Stimulated activated CD4-positive, alpha-beta T cell treated with anti-CD3 and anti-CD28 coated beads, TNF-alpha, amount 100 ng/mL, for 1 hour (primary cell): ENCODE data around the gene DEXI.

ENCODE experiments used
- DNase-seq, 3 donors: peaks; one replicate each; pipeline ENCODE4 v3.0.0-alpha.2; 2020; ENCODE audit warnings: low read depth in 3 of 3, low spot score in 1 of 3

Gene DEXI

DNA sequence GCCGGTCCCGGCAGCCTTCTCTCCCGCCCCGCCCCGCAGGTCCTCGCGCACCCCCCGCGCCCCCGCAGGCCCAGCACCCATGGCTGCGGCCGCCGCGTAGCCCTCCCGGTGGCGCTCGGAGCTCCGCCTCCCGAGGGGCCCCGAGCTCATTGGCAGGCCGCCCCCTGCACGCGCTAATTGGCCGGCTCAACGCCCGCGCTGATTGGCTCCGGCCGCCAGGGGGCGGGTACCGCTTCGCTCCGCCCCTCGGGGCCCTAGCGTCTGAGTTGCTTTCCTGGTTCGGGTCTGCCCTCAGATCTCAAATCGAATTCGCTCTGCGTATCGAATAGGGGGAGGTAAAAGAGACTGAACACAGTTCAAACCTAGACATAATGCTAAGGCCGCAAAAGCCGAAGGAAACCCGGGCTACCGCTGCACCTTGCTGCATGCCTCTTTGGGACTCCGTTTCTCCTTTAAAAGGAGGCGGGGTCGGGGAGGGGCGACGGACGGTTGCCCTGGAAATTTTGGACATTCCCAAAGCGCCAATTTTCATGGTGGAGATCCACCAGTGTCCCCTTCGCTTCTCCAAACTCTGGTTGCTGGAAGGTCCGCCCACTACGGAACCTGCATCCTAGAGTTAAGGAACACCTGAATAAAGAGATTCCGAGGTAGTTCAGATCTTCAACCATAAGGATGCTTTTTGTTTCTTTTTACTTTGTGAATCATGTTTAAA lies at the start of gene DEXI:
DEXI (minus strand) TSS at position 117 of the 712 bp plus-strand sequence. CDS start 463 bp downstream, outside the sequence.
- peak; percentile 83 to 94 (median 92) for DNase-seq

DNA sequence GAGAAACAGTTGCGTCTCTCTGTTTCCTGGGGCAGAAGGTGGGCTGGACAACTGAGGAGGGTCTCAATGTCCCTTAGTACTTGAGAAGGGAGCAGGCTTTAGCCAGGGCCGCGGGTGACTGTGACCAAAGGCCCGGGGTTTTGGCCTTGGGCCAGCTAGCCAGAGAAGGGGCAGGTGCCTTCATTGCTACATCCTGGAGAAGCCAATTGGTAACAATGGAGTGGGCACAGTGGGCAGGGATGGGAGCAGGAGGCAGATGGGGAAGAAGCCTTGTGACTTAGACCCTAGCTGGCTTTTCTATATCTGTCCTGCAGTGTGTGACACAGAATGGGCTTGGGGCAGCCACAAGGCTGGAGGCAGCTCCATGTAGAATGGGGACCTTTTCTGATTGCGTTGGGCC lies 48.1 kb upstream of the DEXI start:
- no peak for DNase-seq

DNA sequence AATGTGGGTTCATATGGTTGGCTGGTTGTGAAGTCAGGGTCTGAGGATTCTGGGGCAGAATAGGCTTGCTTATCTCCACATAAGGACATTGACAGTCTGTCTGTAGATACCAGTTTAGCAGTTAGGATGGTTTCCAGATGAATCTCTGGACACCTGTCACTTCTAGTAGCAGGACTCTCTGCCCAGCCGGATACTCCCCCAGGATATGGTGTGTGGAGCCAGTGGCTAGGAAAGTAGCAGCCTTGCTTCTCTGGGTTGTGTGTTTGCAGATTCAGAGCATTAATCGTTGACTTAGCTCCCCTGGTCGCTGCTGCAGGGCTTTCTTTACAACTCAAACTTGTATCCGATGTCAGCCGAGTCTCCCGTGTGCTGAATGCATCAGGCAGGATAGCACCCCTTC lies 47.3 kb upstream of the DEXI start:
- DNase-seq = no peak

DNA sequence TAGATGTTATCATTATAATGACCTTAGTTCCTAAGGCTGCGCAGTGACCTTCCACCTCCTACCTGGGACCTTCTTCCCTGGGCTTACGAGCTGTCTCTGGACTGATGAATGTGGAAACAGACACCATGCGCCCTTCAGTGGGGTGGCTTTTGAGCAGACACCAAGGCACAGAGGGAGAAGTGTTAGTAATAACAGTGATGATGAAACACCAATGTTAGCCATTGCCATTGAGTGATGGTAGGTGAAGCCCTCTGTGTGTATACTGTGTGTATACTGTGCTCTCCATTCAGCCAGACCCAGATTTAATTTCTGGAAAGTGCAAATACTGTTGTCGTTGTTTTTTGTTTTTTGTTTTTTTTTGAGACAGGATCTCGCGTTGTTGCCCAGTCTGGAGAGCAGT lies 46.6 kb upstream of the DEXI start:
- DNase-seq = no peak

DNA sequence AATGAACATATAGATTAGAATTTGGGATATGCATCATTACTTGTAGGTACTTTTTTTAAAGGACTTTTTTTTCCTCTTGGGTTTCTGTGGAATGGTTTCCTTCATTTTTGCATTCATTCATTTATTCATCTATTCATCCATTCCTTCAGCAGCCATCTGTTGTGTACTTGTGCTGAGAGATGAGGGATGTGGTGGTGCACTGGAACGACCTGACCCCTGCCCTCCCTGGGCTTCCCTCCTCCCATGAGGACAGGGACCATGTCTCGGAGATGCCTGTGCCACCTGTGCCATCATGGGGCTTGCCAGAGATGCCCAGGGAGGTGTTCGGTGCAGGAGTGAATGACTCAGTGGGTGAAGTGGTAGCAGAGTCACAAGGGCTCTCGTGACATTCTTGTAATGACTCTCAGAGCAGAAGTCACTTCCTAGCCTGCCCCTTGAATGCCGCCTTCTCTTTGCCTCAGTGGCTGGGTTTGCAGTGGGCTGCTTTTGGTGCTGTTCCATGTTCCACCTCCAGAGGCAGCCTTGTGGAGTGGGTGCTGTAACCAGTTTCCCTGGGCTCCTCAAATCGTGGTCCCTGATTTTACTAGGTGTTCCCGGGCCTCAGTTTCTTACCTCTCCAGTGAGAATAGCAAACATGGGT lies 46.0 kb upstream of the DEXI start:
- DNase-seq = peak in 1 of 3 donors; percentile 45

DNA sequence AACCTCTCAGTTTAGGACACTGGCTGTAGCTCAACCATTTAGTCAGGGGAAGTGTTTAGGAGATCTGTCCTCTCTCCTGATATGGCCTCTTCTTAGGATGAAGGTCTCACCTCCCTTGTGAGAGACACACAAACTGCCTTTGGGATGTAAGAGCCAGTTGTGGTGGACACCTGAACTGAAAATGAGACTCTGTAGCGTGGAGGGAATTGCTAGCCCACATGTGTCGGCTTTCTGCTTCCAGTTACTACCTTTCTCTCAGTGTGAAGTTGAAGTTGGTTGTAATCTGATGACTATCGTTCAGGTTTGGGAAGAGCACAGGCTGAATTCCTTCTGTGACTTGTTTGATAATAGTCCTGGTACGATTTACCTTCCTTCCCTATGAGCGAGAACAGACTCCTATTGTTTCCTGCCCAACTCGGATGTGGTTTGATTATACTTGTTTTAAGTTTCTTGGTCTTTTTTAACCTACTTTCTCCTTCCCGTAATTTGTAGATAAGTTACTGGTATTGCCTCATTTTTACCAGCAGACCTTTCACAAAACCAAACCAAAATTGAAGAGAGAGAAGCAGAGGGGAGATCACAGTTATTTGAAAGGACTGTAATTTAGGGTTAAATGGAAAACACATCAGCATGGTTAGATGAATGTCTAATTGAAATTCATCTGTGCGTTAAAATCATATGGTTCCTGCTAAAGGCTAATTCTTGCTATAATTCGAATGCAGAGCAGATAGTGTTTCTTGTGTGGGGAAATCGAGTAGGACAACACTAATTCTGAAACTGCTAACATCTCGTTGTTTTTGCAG lies 45.3 kb upstream of the DEXI start:
- no peak for DNase-seq

DNA sequence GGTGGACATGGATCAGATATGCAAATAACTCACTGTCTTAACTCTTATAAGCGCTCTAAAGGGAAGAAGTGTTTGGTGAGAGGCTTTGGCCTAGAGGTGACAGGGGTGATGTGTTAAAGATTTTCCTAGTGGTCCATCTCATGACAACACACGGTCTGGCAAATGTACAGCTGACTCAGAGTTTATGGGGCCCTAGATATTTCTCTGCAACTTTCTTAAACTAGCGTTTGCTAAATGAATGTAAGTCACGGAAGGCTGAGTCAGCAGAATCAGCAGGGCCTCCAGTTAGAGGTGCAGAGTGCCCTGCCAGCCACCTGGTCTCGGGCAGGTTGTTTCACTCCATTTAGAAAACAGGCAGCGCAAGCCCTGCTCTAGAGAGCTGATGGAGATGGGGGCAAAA lies 42.2 kb upstream of the DEXI start:
- no peak for DNase-seq

DNA sequence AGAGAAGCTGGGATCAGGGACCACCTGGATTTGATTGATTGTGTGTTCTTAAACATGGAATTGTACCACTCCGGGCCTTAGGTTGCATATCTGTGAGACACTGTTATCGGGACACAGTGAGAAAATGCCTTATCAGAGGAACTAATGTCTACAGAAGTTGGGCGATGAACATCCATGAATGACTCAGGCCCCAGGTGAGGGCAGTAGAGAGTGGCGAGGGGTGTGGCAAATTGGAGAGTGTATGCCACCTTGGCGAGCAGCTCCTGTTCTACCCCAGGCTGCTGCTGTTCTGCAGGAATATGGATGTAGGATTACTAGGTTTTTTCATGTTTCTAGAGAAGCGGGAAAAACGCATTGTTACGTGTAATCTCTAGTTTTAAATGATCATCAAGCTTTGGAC lies 40.9 kb upstream of the DEXI start:
- no peak for DNase-seq

DNA sequence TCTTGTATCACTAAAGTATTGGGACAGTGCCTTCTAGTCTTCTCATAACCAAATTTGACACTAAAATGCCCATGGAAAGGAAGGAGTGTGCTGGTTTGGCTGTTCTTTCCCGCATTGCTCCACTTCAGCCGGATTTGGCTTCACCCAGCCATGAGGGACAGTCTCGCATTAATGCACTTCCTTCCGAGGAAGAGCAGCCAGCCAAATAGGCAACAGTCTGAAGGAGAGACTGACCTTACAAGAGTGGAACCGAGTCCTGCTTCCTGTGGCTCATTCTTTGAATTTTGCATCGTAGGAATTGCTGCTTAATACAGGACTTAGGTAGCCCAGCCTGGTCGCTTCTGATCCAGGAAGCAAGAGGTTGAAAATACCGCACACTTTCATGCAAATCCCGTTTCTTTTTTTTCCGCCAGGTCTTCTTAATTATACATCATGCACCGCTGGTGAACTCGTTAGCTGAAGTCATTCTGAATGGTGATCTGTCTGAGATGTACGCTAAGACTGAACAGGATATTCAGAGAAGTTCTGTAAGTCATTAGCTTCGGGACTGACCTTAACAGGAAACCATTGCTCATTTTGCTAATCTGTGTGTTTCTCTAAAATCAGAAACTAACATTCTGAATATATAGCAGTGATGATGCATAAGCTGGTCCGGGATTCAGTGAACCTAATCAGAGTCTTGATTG lies 40.3 kb upstream of the DEXI start:
- no peak for DNase-seq

DNA sequence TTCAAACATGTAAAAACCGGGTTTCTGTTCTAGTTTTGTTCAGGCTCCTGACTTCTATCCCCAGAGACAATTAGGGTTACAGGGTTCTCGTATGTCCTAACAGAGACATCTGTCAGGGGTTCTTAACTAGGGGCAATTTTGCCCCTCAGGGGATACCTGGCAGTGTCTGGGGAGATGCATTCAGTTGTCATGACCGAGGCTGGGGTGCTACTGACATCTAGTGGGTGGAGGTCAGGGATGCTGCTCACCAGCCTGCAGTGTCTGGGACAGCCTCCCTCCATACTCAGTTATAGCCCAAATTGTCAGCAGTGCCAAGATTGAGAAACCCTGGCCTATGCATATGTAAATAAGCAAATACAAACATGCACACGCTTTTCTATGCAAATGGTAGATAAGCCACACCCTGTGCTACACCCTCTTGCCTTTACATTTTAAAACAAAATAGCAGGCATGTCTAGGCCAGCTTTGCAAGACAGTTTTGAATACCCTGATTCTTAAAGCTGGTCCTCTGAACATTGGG lies 39.5 kb upstream of the DEXI start:
- DNase-seq = no peak

DNA sequence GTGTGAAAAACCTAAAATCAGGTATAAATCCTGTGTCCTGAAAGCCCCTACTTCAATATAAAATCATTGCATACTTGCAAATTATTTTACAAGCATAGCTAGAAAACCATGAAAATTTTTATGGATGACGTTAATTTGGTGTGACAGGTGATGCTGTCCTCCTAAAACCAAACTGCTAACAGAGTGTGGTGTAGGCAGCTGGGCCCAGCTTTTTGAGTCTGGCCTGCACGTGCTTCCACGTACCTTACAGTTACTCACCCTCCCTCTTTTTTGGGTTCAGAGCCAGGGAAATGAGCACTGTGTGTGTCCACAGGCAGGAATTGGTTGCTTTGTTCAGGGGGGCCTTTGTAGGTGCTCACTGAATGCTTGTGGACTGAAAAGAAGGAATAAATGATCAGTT lies 38.5 kb upstream of the DEXI start:
- DNase-seq = no peak

DNA sequence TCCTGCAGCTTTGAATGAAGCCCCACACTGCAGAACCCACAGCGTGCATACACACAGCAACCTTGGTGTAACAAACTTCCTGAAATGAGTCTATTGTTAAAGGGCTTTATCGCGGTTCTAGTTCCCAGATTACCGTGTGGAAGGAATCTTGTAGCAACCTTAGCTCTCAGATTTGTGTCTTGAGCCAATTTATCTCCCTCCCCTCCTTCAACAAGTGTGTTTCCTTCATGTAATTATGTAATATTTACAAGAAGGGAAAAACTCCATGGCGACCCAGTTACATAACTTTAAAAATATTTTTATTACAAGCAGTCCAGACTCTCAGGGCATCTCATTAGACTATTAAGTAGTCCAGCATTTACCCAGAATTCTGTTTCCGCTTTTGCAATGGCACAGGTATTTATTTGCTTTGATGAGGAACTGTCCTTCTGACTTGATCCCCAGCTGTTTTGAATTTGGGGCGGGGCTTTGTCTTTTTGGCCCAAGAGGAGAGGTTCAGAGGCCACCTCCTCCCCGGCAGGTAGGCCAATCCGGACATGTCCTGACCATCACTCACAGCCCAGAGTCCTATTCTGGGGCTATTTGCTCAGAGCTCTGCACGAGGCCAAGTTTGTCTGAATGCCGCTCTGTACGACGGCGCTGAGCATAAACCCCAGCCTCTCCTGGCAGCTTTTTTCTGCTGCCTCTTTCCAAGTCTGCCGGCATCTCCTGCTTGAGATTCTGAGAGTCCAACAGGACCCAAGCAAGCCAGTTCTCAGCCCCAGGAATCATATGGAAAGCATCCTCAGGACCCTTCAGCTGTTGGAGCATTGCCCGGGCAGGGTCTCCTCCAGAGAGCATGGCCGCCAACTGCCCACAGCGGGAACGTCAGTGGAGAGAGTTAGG lies 37.7 kb upstream of the DEXI start:
- DNase-seq = no peak

DNA sequence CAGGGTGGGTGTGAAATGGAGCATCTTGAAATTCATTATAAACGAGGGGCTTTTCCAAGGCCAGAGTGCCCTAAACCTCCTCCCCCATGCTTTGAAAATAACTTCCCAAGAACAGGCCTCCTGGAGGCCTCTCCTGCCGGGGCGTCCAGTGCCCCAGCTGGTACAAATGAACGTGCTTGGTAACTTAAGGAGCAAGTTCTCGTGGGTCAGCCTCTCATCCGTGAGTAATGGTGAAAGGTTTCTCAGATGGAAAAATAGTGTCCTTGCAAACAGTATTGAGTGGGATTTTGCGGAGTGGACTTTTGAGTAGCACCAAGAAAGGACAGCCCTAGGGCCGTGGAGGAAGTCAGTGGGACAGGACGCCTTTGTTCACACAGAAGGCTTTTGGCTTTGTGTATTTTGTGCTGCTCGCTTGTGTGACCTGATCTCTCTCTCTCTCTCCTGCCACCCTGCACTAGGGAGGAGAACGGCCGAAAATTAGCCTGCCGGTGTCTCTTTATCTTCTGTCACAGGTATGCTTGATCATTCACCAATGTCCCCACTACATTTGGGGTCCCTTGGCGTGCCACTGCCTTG lies 36.7 kb upstream of the DEXI start:
- DNase-seq = no peak

DNA sequence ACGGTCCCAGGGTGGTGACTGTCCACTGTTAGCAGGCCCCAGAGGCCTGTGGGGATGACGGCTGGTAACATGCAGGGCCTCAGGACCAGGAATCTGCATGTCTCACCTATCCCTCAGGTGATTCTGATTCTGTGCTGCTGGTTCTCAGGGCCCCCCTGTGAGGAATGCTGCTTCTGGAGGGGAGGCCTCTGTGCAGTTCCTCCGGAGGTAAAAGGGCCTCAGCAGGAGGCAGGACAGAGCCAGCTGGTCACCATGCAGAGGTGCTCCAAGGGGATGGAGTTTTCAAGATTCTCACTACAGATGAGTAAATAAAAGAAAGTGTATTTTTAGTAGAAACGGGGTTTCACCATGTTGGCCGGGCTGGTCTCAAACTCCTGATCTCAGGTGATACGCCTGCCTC lies 35.9 kb upstream of the DEXI start:
- no peak for DNase-seq

DNA sequence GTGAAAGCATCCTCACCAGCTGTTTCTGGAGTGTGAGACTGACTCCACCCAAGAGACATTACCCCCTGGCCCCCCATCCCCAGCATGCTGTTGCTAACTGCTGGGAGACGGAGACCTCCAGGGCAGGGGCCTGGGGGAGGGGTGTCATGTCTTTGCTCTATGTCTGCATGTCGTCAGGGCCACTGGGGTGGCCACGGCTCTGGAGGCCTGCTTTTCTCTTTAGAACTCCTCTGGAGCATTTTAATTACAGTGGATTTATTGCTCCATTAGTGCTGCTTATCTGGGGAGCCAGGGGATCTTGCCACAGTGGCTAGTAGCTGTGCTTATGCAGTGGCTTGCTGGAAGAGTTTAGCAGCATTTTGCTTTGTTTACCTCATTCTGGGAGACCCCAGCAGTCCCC lies 34.4 kb upstream of the DEXI start:
- no peak for DNase-seq

DNA sequence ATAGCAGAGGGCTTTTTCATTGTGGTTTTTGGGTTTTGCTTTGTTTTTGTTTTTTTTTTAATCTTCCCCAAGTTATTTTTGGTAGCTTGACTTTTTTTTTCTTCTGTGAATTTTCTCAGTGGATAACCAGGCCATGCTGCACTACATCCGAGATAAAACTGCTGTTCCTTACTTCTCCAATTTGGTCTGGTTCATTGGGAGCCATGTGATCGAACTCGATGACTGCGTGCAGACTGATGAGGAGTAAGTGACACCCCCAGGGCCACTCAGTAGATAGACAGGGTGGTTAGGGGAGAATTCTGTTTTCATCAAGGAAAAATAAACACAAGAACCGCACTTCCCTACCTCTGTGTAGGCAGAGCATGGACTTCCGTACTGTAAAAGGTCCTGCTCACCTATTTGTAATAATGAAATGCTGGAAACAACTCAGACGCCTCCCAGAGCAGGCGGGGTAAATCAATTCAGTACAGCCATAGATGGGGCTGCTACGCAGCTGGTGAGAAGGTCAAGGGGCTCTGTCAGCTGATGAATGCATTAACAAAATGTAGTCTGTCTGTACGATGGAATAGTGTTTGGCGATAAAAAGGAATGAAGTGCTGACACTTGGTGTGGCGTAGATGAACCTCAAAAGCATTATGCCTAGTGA lies 30.7 kb upstream of the DEXI start:
- no peak for DNase-seq

DNA sequence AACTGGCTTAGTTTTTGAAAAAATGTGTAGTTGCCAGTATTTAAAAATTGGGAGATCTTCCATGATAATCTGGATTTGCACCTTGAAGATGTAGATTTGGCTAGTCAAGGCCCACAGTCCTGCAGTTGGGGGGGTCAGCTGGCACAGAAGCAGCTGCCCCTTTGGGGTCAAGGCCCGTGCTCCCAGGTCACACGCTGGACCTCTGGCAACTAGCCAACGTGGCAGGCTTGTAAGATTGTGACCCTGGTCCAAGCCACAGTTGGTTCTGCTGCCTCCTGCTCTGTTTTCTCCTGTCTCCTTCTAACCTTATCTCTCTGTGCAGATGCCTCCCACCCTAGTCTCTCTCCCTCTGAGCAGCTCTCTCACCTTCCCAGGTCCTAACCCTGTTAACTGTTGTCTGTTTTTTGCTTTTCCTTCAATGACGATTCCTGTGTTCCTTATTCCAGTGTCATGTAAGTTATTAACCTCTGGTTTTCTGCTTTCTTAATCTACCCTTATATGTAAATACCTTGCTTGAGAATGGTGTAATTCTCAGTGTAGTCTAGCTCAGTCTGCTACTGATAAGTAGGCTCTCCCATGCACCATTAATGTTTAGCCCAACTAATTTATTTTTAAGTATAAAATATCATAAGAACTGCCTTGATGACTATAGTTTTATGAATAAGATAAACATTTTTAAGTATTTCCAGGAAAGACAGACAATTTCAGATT lies 30.0 kb upstream of the DEXI start:
- DNase-seq = no peak

DNA sequence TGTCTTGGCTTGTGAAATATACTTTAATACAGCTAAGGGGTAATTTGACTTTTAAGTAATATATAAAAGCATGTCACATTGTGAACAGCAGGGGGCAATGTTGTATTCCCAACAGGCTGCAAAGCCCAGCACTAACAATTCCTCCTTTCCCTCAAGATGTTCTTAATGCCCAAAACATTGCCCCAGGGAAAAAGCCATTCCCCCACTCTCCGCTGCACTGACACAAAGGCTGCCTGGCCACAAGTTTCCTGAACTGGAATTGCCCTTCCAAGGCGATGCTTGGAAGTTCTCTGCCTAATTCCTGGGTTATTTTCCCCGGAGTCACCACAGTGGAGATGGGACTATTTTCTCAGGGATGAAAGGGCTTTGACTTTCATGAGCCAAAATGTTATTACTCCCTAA lies 29.3 kb upstream of the DEXI start:
- DNase-seq = no peak

DNA sequence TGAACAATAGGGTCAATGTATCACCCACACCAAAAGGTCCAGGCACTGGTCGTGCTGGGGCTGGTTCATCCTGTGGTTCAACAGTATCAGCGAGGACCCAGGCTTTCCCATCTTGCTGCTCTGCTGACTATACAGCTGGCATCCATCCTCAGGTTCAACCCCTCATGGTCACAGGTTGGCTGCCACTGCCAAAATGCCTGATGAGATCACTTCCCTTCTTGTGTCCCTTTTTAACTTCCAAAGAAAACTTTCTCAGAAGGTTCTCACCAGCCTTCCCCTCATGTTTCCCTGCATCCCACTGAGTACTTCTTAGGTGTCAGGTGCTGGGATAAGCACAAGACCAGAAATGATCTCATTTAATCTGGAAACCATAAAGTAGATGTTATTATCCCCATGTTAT lies 27.8 kb upstream of the DEXI start:
- DNase-seq = no peak
